Stimulated activated CD8-positive, alpha-beta memory T cell treated with anti-CD3 and anti-CD28 coated beads, Interleukin-12 subunit alpha, Interleukin-12 subunit beta, amount 100 ng/mL, for 4 hours (primary cell): Measurements from ENCODE around the gene MYH11.
"Not testable (repeated sequence)": the region's sequence is repeated elsewhere in the genome, so short reads cannot be mapped to it uniquely, and the experiment has no call there.

ENCODE experiments used
- DNase-seq: peaks from one replicate; pipeline ENCODE4 v3.0.0-alpha.2; 2020; ENCODE audit warnings: low read depth

The MYH11 gene

DNA sequence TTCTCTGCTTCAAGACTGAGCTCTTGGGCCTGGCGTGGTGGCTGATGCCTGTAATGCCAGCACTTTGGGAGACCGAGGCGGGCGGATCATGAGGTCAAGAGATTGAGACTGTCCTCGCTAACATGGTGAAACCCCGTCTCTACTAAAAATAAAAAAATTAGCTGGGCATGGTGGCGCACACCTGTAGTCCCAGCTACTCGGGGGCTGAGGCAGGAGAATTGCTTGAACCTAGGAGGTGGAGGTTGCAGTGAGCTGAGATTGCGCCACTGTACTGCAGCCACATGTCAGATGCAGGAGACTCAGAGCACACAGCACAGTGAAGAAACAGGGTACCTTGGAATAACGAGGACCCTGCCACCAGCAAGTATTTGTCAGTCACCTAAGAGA, 184.7 kb downstream of the MYH11 start:
- DNase-seq: not testable (repeated sequence)

DNA sequence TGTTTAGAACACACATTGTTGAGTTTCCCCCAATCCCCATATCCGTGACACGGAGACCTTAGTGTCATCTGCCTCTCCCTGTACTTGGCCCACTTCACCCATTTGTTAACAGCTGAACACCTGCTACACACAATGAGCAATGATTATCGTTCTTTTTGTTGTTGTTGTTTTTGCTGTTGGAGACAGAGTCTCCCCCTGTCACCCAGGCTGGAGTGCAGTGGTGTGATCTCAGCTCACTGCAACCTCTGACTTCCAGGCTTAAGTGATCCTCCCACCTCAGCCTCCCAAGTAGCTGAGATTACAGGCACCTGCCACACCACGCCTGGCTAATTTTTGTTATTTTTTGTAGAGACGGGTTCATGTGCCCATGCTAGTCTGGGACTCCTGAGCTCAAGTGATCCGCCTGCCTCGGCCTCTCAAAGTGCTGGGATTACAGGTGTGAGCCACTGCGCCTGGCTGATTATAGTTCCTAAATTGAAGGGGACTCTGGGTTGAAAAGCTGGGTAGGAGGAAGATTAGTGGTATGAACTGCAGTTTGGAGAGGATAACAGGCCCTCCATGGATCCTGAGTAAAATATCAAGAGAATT, 185.2 kb downstream of the MYH11 start:
- no peak for DNase-seq

DNA sequence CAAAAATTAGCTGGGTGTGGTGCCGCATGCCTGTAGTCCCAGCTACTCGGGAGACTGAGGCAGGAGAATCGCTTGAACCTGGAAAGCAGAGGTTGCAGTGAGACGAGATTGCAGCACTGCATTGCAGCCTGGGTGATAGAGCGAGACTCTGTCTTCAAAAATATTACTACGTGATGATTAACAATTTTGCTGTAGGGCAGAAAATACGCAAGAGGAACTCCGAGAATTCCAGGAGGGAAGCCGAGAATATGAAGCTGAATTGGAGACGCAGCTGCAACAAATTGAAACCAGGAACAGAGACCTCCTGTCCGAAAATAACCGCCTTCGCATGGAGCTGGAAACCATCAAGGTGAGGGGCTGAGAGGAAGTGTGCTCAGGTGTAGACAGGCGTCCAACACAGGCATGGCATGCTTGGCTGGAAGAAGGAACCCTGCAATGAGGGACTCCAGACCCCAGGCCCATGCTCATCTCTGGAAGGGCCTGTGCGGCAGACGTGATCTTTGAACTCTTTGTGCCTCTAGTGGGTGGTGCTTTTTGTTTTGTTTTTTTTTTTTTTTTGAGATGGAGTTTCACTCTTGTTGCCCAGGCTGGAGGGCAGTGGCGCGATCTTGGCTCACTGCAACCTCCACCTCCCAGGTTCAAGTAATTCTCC, 189.6 kb downstream of the MYH11 start:
- DNase-seq: no peak

DNA sequence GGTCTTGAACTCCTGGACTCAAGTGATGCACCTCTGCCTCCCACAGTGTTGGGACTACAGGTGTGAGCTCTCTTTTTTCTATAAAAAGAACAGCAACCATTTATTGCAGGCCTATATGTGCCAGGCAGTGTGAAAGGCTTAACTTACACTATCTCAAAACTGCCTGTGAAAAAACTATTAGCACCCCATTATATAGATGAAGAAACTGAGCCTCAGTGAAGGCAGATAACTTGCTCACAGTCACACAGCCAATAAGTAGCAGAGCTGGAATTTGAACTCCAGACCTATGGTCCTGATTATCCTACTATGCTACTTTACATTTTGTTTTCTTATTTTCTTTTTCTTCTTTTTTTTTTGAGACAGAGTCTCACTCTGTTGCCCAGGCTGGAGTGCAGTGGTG, 191.7 kb downstream of the MYH11 start:
- DNase-seq: no peak

DNA sequence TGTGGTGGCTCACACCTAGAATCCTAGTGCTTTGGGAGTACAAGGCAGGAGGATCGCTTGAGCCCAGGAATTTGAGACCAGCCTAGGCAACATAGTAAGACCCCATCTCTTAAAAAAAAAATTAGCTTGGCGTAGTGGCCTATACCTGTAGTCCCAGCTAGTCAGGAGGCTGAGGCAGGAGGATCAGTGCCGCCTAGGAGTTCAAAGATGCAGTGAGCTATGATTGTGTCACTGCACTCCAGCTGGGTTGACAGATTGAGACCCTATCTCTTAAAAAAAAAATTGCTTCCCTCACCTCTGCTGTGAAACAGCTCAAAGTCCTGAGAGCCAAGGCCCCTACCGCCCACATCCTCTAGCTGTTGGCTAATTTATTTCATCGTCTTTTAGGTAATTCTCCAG, 196.6 kb downstream of the MYH11 start:
- DNase-seq: no peak

DNA sequence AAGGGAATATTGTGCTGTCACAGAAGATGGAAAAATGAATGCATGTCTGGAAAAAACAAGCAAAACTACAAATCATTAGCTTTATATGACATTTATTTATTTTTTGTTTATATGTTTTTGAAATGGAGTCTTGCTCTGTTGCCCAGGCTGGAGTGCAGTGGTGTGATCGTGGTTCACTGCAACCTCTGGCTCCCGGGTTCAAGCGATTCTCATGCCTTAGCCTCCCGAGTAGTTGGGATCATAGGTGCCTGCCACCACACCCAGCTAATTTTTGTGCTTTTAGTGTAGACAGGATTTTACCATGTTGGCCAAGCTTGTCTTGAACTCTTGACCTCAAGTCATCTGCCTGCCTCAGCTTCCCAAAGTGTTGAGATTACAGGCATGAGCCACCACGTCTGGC, 198.3 kb downstream of the MYH11 start:
- no peak for DNase-seq

DNA sequence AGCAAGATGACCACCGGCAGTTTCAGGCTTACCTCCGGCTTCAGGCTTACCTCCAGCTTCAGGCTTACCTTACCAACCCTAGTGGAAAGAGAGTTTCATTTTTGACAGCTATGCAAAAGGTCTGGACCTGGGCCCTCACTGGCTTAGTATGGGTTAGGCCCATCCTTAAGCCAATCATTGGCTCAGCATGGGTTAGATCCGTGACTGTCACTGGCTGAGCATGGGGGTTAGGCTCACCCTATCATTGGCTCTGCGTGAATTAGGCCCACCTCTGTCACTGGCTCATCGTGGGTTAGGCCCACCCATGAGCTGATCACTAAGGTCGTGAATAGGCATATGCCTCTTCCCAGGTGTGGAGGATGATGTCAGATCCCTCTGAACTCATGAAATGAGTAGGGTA, 198.7 kb downstream of the MYH11 start:
- DNase-seq: no peak

DNA sequence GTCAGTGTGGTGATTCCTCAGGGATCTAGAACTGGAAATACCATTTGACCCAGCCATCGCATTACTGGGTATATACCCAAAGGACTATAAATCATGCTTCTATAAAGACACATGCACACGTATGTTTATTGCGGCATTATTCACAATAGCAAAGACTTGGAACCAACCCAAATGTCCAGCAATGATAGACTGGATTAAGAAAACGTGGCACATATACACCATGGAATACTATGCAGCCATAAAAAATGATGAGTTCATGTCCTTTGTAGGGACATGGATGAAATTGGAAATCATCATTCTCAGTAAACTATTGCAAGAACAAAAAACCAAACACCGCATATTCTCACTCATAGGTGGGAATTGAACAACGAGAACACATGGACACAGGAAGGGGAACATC, 201.3 kb downstream of the MYH11 start:
- not testable (repeated sequence) for DNase-seq

DNA sequence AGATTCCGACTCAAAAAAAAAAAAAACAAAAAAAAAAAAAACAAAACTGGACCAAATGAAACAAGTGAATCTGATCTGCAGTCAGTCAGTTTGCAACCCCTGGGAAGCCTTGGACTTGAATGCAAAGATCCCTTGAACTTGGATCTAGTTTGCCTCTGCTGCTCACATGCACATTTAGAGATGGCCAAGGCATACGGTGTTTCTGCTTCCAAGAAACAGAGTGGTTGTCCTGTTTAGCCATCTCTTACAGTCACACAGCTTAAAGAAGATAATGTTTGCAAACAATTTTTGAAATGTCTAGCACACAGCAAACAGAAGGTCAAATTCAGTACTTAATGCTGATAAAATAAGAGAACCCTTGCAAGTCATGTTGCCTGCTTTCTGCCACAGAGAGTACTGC, 202.2 kb downstream of the MYH11 start:
- no peak for DNase-seq

DNA sequence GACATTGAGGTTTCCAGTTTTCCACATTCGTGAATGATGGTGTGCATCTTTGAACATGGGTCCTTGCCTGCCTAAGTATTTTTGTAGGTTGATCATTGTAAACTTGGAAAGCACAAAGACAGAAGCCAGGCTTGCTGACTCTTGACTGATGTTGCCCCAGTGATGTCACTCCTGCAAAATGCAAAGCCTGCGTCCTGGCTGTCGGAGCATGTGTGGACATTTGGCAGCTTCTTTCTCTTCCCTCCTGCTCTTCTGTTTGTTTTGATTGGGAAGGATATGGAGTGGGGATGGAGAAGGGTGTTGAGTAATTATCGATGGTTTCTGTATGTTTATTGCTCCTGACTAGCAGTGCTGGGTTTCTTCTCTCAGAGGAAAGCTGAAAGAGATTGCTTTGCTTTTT, 203.6 kb downstream of the MYH11 start:
- DNase-seq: no peak
